Measurements from ENCODE around the gene SPAM1. TPM values are rescaled to one million over a fixed set of nuclear protein-coding genes. Genes with fewer than 3 reads are reported as not detected.
A peak's percentile ranks its signal among the peaks of the same experiment; 100 is the strongest.

SPAM1 gene
- total and polyA plus RNA-seq, 2 experiments from 2014 or later = not detected

GRCh38 chr7:123975084-123975483 is 50.0 kb downstream of the SPAM1 start:
- Histone ChIP-seq H3K4me1 (ENCODE audit: insufficient read depth) (no peaks in the 10 kb centered on the region), H3K4me2 (no peak overlapping the region), H3K27me3 (ENCODE audit: insufficient read depth) (no peaks in the 10 kb centered on the region), H3K4me3 (no peak overlapping the region), H4K20me1 (replicated peaks; ENCODE audit: insufficient read depth) (no peaks in the 10 kb centered on the region), H3K36me3 (ENCODE audit: insufficient read depth) (no peaks in the 10 kb centered on the region), H3K27ac (ENCODE audit: low read depth) (no peak overlapping the region), H3K9me2 (ENCODE audit: insufficient read depth) (peaks cover 19% of the 10 kb centered on the region), H3F3A (replicated peaks; ENCODE audit: low read depth) (no peaks in the 10 kb centered on the region), H3K79me2 (replicated peaks; ENCODE audit: insufficient read depth) (no peaks in the 10 kb centered on the region), H2AFZ (peak overlapping the region; percentile 90; the same call in 1 of the 2 replicates)
- ATAC-seq = peak; percentile 33; the same call in 1 of the 3 replicates
- Mint-ChIP-seq H3K9me3 (no peaks in the 10 kb centered on the region), H3K27me3 (ENCODE audit: insufficient read depth, low read depth, poor library complexity) (no peaks in the 10 kb centered on the region), H3K4me3 (no peak overlapping the region), H3K27ac (peak overlapping the region; percentile 37; the same call in 1 of the 2 replicates), H3K36me3 (ENCODE audit: low read depth) (no peaks in the 10 kb centered on the region), H3K4me1 (peaks cover 11% of the 10 kb centered on the region)
- no peak for DNase-seq (ENCODE audit: low spot score)
- TF ChIP-seq ZNF331 (CRISPR knock-in tag; IDR thresholded peaks at IDR 0.05; ENCODE audit: low read depth) (no peak), EZH2 (IDR thresholded peaks at IDR 0.05; ENCODE audit: low read depth, unreplicated experiment) (no peak), REST (IDR thresholded peaks at IDR 0.05; ENCODE audit: unreplicated experiment) (no peak), POLR2AphosphoS5 (IDR thresholded peaks at IDR 0.05; ENCODE audit: low read depth) (no peak), JUNB (IDR thresholded peaks at IDR 0.05; ENCODE audit: unreplicated experiment) (no peak), NANOG (IDR thresholded peaks at IDR 0.05; ENCODE audit: borderline replicate concordance) (no peak), EZH2phosphoT487 (IDR thresholded peaks at IDR 0.05; ENCODE audit: unreplicated experiment) (no peak), CREB1 (CRISPR knock-in tag; IDR thresholded peaks at IDR 0.05; ENCODE audit: low read depth) (no peak), STAT1 (IDR thresholded peaks at IDR 0.05; ENCODE audit: unreplicated experiment) (no peak), CTCF (conservative IDR thresholded peaks at IDR 0.05; ENCODE audit: low read depth in 2 of 2) (no peak), ZNF462 (CRISPR knock-in tag; IDR thresholded peaks at IDR 0.05) (no peak), ETS1 (IDR thresholded peaks at IDR 0.05) (no peak)
